Measurements from ENCODE around the gene MCM3.

The MCM3 gene

DNA sequence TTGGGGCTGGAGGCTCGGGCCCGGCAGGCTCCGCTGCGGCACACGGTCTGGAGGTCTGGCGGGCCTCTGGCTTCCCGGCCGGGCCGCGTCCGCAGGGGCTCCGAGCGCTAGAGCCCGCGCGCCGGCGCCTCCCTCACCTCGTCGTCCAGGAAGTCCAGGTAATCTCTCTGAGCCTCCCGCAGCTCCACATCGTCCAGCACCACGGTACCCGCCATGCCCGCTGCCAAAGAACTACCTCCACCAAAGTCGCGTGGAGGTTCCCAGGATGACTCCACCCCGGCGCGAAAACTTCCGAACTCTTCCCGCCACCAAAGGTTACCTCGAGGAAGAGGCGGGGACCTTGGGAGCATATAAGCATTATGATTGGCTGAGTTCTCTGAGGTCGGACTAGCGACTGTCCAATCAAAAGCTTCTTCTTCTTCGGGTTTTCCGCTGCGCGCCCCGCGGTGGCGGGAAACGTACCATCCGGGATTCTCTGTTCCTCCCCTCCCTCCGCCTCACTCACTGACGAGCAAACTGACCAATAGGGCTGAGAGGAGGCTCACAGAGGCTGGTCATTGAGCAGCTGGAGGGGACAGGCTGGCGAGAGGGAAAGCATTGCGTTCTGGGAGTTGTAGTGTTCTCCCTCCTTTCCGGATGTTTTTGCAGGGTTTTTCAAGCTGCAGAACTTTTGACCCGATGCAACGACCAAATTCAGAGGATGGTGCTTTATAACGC lies at the start of gene MCM3:
Gene MCM3, minus strand, starts transcription at position 283 of the 717 bp plus-strand sequence. Its CDS starts 68 bp downstream, at position 215.
- peak; percentile 99 for DNase-seq

- no peak for DNase-seq
Observed at GRCh38 chr6:52333840-52334200, 49.3 kb upstream of the MCM3 start.

DNA sequence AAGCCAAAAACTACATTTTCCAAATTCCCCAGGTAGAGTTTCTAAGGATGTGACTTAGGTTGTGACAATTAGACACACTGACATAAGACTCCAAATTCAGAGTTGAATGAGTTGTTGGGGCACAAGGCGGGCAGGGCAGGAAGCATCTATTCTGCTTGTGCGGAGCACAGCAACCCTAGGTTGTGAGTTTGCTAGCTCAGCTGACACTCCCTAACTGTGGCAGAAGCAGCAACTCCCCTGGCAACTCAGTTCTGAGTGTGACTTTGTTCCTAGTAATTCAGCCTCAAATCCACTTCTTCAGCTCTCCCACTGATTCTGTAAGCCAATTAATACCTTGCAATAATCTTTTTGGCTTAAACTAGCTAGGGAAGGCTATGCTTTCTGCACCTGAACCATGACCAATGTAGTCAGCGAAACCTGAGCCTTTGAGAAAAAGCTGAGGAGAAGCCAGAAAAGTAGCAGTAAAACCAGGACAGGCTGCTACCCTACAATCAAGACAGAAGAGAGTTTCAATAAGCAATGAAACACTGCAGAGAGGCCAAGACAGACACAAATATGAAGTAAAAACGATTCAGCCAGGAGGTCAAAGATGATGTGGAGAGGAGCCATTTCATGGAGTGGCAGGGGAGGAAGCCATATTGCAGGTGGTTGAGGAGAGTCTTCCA lies 47.4 kb upstream of the MCM3 start:
- DNase-seq, result no peak

DNA sequence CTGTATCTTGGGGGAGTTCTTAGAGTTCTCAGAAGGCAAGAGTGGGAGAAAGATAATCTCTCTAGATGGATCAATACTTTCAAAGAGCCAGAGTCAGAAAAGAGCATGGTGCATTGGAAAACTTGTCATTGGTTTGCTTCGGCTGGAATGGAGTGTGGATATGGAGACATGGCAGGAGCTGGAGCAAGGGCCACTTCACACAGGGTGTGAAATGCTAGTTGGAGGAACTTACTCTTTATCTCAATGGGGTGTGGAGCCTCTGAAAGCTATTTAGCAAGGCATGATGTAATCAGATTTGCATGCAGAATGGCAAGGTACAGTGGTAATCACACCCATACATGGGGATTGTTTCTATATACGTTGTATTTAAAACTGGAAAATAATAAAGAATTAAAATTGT lies 45.9 kb upstream of the MCM3 start:
- no peak for DNase-seq

GRCh38 chr6:52328729-52329128 lies 44.2 kb upstream of the MCM3 start:
- DNase-seq, result no peak

GRCh38 chr6:52328303-52328662 lies 43.7 kb upstream of the MCM3 start:
- DNase-seq, result no peak

DNA sequence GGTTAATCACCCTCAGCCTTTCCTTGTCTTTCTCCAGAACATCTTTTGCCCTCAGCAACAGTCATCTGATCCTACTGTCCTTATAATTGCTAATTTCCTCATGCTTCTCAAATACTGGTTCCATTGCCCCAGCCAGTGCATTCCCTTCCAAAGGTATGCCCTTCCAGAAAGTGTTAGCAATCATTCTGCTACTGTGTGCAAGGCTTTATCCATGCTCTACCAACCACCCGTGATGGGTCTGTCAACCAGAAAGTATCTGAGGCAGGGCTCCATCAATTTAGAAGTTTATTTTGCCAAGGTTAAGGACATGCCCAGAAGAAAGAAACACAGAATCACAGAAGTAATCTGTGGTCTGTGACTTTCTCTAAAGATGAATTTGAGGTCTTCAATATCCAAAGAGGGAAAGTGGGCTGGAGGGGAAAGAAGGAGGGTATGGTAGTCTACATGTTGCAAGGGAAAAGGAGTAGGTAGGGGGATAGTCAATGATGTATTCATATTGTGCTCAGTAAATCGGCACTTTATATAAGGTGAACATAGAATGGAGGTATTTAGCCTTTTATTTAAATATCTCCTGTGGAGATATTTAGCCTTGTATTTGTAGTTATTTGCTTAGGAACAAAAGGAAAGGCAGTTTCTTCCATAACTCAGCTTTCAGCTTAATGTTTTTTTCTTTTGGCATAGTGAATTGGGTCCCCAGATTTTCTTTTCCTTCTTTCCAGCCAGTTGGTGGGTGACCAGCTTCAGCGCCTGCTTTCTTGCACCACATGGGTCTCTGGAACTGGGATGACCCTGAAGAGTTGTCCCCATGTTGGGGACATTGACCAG lies 42.2 kb upstream of the MCM3 start:
- DNase-seq, result no peak

DNA sequence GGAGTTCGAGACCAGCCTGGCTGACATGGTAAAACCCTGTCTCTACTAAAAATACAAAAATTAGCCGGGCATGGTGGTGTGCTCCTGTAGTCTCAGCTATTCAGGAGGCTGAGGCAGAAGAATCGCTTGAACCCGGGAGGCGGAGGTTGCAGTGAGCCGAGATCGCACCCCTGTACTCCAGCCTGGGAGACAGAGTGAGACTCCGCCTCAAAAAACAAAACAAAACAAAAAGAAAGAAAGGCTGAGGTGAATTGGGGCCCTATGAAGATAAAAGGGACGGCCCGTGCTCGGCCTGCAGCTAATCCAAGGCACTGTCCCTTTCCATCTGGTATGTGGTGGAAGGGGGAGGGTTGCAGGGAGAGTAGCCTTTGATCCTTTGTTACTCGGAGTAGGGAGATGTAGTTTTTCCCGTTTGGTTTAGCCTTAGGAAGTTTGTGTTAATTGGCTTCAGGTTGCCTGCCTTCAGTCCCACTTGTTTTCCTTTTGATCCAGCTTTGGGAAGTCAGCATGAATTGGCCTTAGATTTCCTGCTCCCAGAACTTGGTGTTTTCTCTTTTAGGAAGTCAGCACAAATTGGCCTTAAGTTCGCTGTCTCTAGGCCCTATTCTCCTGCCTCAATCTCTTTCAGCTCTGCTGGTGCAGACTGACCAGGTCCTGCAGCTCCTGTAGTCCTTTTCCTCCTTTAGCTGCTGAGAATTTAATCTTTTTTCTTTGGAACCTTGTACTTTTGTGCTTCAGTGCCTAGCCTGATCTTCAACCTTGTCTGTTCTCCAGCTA lies 41.3 kb upstream of the MCM3 start:
- no peak for DNase-seq

GRCh38 chr6:52324189-52324588 lies 39.6 kb upstream of the MCM3 start:
- no peak for DNase-seq

- DNase-seq, result peak; percentile 55
Observed at GRCh38 chr6:52317841-52318581, 33.5 kb upstream of the MCM3 start.

- peak; percentile 42 for DNase-seq
Observed at GRCh38 chr6:52317211-52317610, 32.7 kb upstream of the MCM3 start.

DNA sequence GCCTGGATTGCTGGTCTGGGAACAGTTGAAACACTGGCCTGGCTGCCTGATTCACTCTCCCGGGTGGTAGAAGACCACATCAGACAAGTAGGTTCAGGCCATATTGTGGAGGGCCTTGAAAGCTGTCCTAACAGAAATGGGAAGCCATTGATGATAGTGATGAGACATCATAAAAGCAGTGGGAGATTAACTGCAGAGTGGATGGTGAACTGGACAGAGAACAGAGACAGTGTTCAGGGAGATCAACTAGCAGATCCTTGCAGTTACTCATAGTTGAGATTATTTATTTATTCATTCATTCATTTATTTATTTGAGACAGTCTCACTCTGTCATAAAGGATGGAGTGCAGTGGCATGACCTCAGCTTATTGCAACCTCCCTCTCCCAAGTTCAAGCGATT lies 30.2 kb upstream of the MCM3 start:
- DNase-seq, result no peak

DNA sequence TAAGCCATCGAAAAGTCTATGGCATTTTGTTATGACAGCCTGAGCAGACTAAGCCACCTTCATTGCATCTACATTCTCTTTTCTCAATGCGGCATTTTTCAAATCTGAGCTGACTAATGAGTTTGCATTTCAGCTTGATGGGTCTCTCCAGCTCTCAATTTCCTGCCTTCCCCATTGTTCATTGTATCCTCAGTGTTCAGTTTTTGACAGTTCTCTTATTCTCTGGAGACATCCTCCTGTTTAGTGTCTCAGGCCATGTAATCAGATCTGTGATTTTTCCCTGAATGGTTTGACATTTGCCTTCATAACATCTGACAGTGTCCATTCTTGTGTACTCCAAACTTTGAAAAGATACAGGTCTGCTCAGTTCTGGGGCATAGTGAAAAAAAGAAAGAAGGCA lies 27.9 kb upstream of the MCM3 start:
- DNase-seq, result no peak

DNA sequence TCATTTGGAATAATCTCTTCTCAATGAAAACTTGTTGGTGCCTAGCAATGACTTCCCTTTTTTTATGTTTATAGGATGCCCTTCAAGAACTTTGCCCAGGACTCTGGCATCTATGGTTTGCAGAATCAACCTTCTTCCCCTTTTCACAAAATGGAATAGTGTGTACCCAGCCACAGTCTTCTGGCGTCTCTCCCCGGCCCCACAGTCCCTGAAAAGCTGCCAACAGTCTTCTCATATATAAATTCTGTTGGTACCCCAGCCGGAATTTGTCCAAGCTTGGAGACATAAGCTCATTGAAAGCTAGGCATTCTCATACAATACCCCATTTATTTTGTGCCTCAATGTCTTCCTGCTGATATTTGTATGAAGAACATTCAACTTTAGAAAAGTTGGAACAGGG lies 26.4 kb upstream of the MCM3 start:
- peak; percentile 55 for DNase-seq

- DNase-seq, result peak; percentile 37
Observed at GRCh38 chr6:52307900-52308372, 23.4 kb upstream of the MCM3 start.

GRCh38 chr6:52306972-52307870 lies 22.7 kb upstream of the MCM3 start:
- no peak for DNase-seq

GRCh38 chr6:52305948-52306767 lies 21.6 kb upstream of the MCM3 start:
- peak; percentile 90 for DNase-seq

DNA sequence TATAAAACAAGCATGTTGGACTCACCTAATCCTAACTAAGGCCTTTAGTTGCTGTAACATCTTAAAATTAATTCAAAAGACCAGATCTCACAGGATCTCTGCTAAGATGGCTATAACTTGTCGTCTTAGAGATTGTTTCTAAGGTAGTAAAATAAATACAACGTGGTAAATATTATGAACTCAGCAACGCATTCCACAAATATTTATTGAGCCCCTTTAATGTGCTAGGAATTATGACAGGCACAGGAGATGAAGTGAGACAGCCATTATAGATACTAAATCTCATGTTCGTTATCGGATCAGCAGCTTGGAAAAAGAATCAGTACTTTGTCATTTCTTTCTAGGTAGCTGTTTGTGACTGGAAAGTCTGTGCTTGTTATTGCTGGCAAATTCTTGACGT lies 20.9 kb upstream of the MCM3 start:
- DNase-seq, result no peak

DNA sequence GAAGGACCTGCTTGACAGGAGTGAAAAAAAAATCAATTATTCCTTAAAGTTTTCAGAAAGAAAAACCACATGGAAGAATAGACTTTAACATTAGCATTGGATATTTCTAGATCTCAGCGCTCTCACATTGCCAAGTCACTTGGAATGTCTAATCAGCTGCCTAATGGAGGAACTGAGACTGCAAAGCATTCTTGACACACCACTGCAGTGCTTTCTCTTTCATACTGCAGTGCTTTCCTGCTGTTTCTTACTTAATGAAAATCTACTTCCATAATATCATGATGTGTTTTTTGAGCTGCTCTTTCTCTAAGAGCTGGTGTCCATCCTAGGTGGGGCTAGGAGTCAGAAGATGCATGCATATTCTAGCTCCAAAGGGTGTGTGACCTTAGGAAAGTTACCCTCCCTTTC lies 20.4 kb upstream of the MCM3 start:
- peak; percentile 88 for DNase-seq

DNA sequence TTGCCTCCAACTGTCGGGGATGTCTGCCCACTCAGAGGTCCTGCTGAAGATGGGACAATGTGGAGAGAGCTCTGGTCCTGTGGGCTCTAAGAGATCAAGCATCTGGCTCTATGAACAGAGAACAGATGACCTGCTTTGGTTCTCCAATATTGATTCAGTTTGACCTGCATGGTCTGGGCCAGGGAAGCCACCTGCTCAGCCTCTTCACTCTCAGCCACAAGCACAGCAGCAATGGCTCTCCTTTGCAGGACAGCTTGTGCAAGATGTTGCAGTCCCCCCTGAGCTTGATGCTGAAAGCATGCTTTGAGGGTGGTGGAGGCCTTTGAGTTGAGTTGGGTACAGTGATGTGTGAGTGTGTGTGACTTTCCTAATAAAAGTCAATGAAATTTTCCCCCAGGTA lies 18.6 kb upstream of the MCM3 start:
- DNase-seq, result no peak
